GM12878 (cell line): ENCODE results near the gene CILP2. TPM values are rescaled to one million over a fixed set of nuclear protein-coding genes. Genes with fewer than 3 reads are reported as not detected.
A peak's percentile ranks its signal among the peaks of the same experiment; 100 is the strongest.

Experiments
- ATAC-seq: fragments of 200-7000 bp; cut with Tn5 transposase; 3 replicates; pipeline ENCODE4 v1.9.1; 2020; ENCODE audit warnings: mild to moderate bottlenecking, moderate library complexity
- BruUV-seq: library from RNA; stranded (reverse); fragments of 400-500 nt; replicated peaks from 2 replicates; lab custom pipeline; 2021; lab: Mats Ljungman, UMichigan
- CTCF ChIA-PET: fragments of 300-600 bp; sonication (Branson Sonifier 250); formaldehyde crosslinking; extraction: SDS; loops from one replicate; lab custom pipeline; 2021; ENCODE audit warnings: inconsistent platforms; lab: Yijun Ruan, JAX
- POLR2A ChIA-PET: fragments of 350-600 bp; formaldehyde crosslinking; extraction: SDS; loops from one replicate; lab custom pipeline; 2021; ENCODE audit warnings: inconsistent platforms; lab: Charles Lee
- RAD21 ChIA-PET: fragments of 300-600 bp; sonication (Branson Sonifier 250); formaldehyde crosslinking; loops from one replicate; lab custom pipeline; 2023; ENCODE audit warnings: antibody characterized with exemption; ENCODE audit not compliant: unreplicated experiment; lab: Charles Lee
- SMC1A ChIA-PET: fragments of 300-600 bp; sonication (Branson Sonifier 250); formaldehyde crosslinking; loops from one replicate; lab custom pipeline; 2023; ENCODE audit not compliant: unreplicated experiment, uncharacterized antibody; lab: Charles Lee
- DNase-seq: peaks from one replicate; pipeline ENCODE4 v3.0.0-alpha.2; 2011; ENCODE audit warnings: low read depth, low spot score
- FAIRE-seq: peaks from 3 replicates; lab custom pipeline; 2011; peaks lifted over from hg19 to GRCh38; lab: Jason Lieb, UNC
- H2AFZ ChIP-seq: 2 replicates; pipeline ENCODE4 v1.6.0; 2011; ENCODE audit warnings: low read depth, low read length, control low read depth; ENCODE audit not compliant: control insufficient read depth
- H3K27ac ChIP-seq: 2 replicates; pipeline ENCODE4 v1.5.1; 2011; ENCODE audit warnings: control low read depth; ENCODE audit not compliant: control insufficient read depth, insufficient read depth
- H3K27me3 ChIP-seq, 2 experiments: replicated peaks in 1 of 2; 2 replicates each; pipeline versions ENCODE4 v1.6.0 to v1.6.1; 2011; ENCODE audit warnings: low read length in 1 of 2; ENCODE audit not compliant: control insufficient read depth in 2 of 2, insufficient read depth in 2 of 2
- H3K36me3 ChIP-seq, 2 experiments: 2 replicates each; pipeline ENCODE4 v1.5.1; 2011; ENCODE audit warnings: low read length in 1 of 2; ENCODE audit not compliant: control insufficient read depth in 2 of 2, insufficient read depth in 2 of 2
- H3K4me1 ChIP-seq: 2 replicates; pipeline ENCODE4 v1.6.1; 2011; ENCODE audit warnings: mild to moderate bottlenecking, low read length, moderate library complexity, mixed read lengths; ENCODE audit not compliant: control insufficient read depth, insufficient read depth
- H3K4me2 ChIP-seq: 2 replicates; pipeline ENCODE4 v1.6.0; 2011; ENCODE audit warnings: control low read depth; ENCODE audit not compliant: control insufficient read depth, insufficient read depth
- H3K4me3 ChIP-seq: fragments of 200-600 bp; sonication (generic); 2 replicates; pipeline ENCODE4 v1.5.1; 2016
- H3K79me2 ChIP-seq: 2 replicates; pipeline ENCODE4 v1.6.0; 2011; ENCODE audit warnings: low read length; ENCODE audit not compliant: control insufficient read depth, insufficient read depth
- H3K9ac ChIP-seq: 2 replicates; pipeline ENCODE4 v1.8.0; 2011; ENCODE audit warnings: low read length, control low read depth, mixed read lengths; ENCODE audit not compliant: control insufficient read depth, insufficient read depth
- H3K9me3 ChIP-seq: replicated peaks from 3 replicates; pipeline ENCODE4 v1.5.1; 2011; ENCODE audit warnings: mild to moderate bottlenecking, low read length; ENCODE audit not compliant: control insufficient read depth, insufficient read depth
- H4K20me1 ChIP-seq: 2 replicates; pipeline ENCODE4 v1.6.0; 2011; ENCODE audit not compliant: control insufficient read depth, insufficient read depth
- ATF7 ChIP-seq: fragments of 450-650 bp; IDR thresholded peaks from 2 replicates; pipeline ENCODE4 v1.6.1; 2016; ENCODE audit warnings: low read depth, mild to moderate bottlenecking
- BCL11A ChIP-seq: IDR thresholded peaks from 2 replicates; pipeline ENCODE4 v1.6.1; 2011; ENCODE audit warnings: low read depth, low read length
- BHLHE40 ChIP-seq, 2 experiments: fragments of 450-650 bp in 1 of 2; IDR thresholded peaks; 2 replicates each; pipeline ENCODE4 v1.6.1; 2011 to 2017; ENCODE audit warnings: low read depth in 2 of 2, borderline replicate concordance in 1 of 2, improper control_type of control experiment in 1 of 2, low read length in 1 of 2, mild to moderate bottlenecking in 1 of 2
- CREB1 ChIP-seq: IDR thresholded peaks from 2 replicates; pipeline ENCODE4 v1.6.1; 2012; ENCODE audit warnings: low read depth, mild to moderate bottlenecking, inconsistent platforms
- CREM ChIP-seq: IDR thresholded peaks from 2 replicates; pipeline ENCODE4 v1.6.1; 2014; ENCODE audit warnings: antibody characterized with exemption, low read depth
- DPF2 ChIP-seq: fragments of 450-650 bp; IDR thresholded peaks from 2 replicates; pipeline ENCODE4 v1.6.1; 2017; ENCODE audit warnings: mild to moderate bottlenecking
- EED ChIP-seq: sonication (generic); IDR thresholded peaks from 2 replicates; pipeline ENCODE4 v1.6.1; 2016; ENCODE audit warnings: antibody characterized with exemption, low read depth
- IKZF1 ChIP-seq: fragments of 450-650 bp; conservative IDR thresholded peaks from 2 replicates; pipeline ENCODE4 v1.6.1; 2017; ENCODE audit warnings: antibody characterized with exemption, mild to moderate bottlenecking
- IKZF2 ChIP-seq, 2 experiments: fragments of 450-650 bp; IDR thresholded peaks; 2 replicates each; pipeline ENCODE4 v1.6.1; 2017; ENCODE audit warnings: mild to moderate bottlenecking in 2 of 2, moderate library complexity in 2 of 2
- JUNB ChIP-seq: IDR thresholded peaks from 2 replicates; pipeline ENCODE4 v1.6.1; 2016; ENCODE audit warnings: antibody characterized with exemption, mild to moderate bottlenecking
- MAX ChIP-seq: IDR thresholded peaks from 2 replicates; pipeline ENCODE4 v1.6.1; 2012; ENCODE audit warnings: low read depth, low read length, improper control_type of control experiment
- MTA2 ChIP-seq: fragments of 450-650 bp; IDR thresholded peaks from 2 replicates; pipeline ENCODE4 v1.6.1; 2016; ENCODE audit warnings: low read depth, mild to moderate bottlenecking, moderate library complexity
- NR2F1 ChIP-seq: fragments of 450-650 bp; conservative IDR thresholded peaks from 2 replicates; pipeline ENCODE4 v1.6.1; 2017; ENCODE audit warnings: mild to moderate bottlenecking
- PBX3 ChIP-seq: IDR thresholded peaks from 2 replicates; pipeline ENCODE4 v1.6.1; 2011; ENCODE audit warnings: mild to moderate bottlenecking, low read depth, low read length, moderate library complexity; ENCODE audit not compliant: insufficient replicate concordance
- RELA ChIP-seq: fragments of 450-650 bp; IDR thresholded peaks from 2 replicates; pipeline ENCODE4 v1.8.0; 2014; ENCODE audit warnings: borderline replicate concordance; ENCODE audit not compliant: partially characterized antibody
- SRF ChIP-seq, 2 experiments: IDR thresholded peaks; 2 replicates each; pipeline ENCODE4 v1.6.1; 2011; ENCODE audit warnings: low read depth in 2 of 2, low read length in 2 of 2, mild to moderate bottlenecking in 1 of 2, moderate library complexity in 1 of 2
- TCF12 ChIP-seq: IDR thresholded peaks from 2 replicates; pipeline ENCODE4 v1.6.1; 2011; ENCODE audit warnings: low read depth, mild to moderate bottlenecking, low read length
- YBX1 ChIP-seq: fragments of 450-650 bp; IDR thresholded peaks from 2 replicates; pipeline ENCODE4 v1.6.1; 2016; ENCODE audit warnings: antibody characterized with exemption
- ZBTB33 ChIP-seq: fragments of 450-650 bp; IDR thresholded peaks from 2 replicates; pipeline ENCODE4 v1.6.1; 2017; ENCODE audit warnings: mild to moderate bottlenecking
- ZNF384 ChIP-seq: IDR thresholded peaks from 2 replicates; pipeline ENCODE4 v1.6.1; 2012; ENCODE audit warnings: low read depth, mild to moderate bottlenecking, low read length, improper control_type of control experiment, borderline replicate concordance
- WGBS: methylation state at CpG from one replicate; pipeline ENCODE4 v1.1.6; 2016; ENCODE audit warnings: low lambda C conversion rate; ENCODE audit not compliant: insufficient replicate concordance, insufficient coverage; ENCODE audit errors: missing lambda C conversion rate; 5-methylcytosine and 5-hydroxymethylcytosine counted together
- in situ Hi-C: fragments of 300-500 bp; cut with MboI; formaldehyde crosslinking; loops from 9 replicates; pipeline ENCODE4 v1.14.3; 2018; ENCODE audit warnings: mixed read lengths
- intact Hi-C: fragments of 100-400 bp; cut with micrococcal nuclease; formaldehyde crosslinking; loops from one replicate; pipeline ENCODE4 v1.14.2; 2022; ENCODE audit not compliant: unreplicated experiment
- polyA plus RNA-seq, 11 experiments: library from polyadenylated mRNA; depleted of rRNA in 4 of 11; unstranded in 6 of 11; stranded (reverse) in 5 of 11; fragments of >200 nt; fragmentation: Nextera tagmentation in 4 of 11; fragmentation: Illumina TruSeq in 1 of 11; extraction: Ambion mirVana in 4 of 11; extraction: Trizol in 1 of 11; gene quantifications; 1 replicate in 1 of 11; 2 replicates in 10 of 11; pipeline versions ENCODE4 v1.2.1 to v1.2.3, GENCODE V29; 2011 to 2016; ENCODE audit warnings: inconsistent platforms in 2 of 11, missing spikeins in 2 of 11, low read depth in 1 of 11
- total RNA-seq, 4 experiments: library from RNA; depleted of rRNA in 3 of 4; stranded (reverse); fragments of >200 nt in 3 of 4; fragmentation: Illumina TruSeq in 1 of 4; extraction: Trizol in 1 of 4; gene quantifications; 2 replicates each; pipeline versions ENCODE4 v1.2.1 to v1.2.3, GENCODE V29; 2013 to 2021

The CILP2 gene
- total and polyA plus RNA-seq, 10 of the 15 experiments (the other 5 are each of a cell fraction or from before 2014, with no cell fraction given), result 0.05 to 0.08 (median 0.06) TPM; not detected in 6

- FAIRE-seq (peak; percentile 81), ATAC-seq (peak; percentile 94), DNase-seq (peak; percentile 84)
- Histone ChIP-seq H3K36me3 (peaks cover 0 to 8% of the 10 kb centered on the region in 2 experiments; a peak in 2 of 4 replicates), H3K4me1 (peaks cover 22% of the 10 kb centered on the region), H2AFZ (peak overlapping the region; percentile 86), H4K20me1 (no peaks in the 10 kb centered on the region), H3K9me3 (no peaks in the 10 kb centered on the region), H3K27ac (peak overlapping the region; percentile 86), H3K27me3 (no peaks in the 10 kb centered on the region), H3K4me2 (peak overlapping the region; percentile 50), H3K79me2 (no peaks in the 10 kb centered on the region; the same call in 1 of the 2 replicates), H3K9ac (peak overlapping the region; percentile 66), H3K4me3 (no peak overlapping the region)
- in situ Hi-C loops (no loop called here), intact Hi-C loops (no loop called here)
- ChIA-PET POLR2A (interaction anchor here (0.6 to 3.1 kb wide), 9 partner anchors 11 to 71 kb away, joined by 3 to 23 read pairs (median 5); partner anchors contain the start of gene GMIP), RAD21 (interaction anchor here (0.6 to 2.1 kb wide), 9 partner anchors 11 to 93 kb away, joined by 3 to 14 read pairs (median 3); no protein-coding TSS in a partner anchor), SMC1A (interaction anchor here (0.6 to 2.3 kb wide), 15 partner anchors 11 to 226 kb away, joined by 3 to 8 read pairs (median 4); no protein-coding TSS in a partner anchor), CTCF (interaction anchor here (0.7 to 4.0 kb wide), 6 partner anchors 11 to 192 kb away, joined by 3 to 13 read pairs (median 3); partner anchors contain the start of gene GMIP)
- BruUV-seq, result TSS peak; percentile 93
- WGBS, result 3% methylated on average over 13 of the region's 13 CpGs
- TF ChIP-seq BCL11A, result peak; percentile 60; the same call in 1 of the 2 replicates
- TF ChIP-seq BHLHE40 (IDR thresholded peaks at IDR 0.05; ENCODE audit: borderline replicate concordance in 1 of 2, low read depth in 2 of 2, low read length in 1 of 2), result 0 out of 4 replicates have a peak, but pooled peaks of 1 of the 2 experiments have one; percentile 12
- TF ChIP-seq CREB1, result peak; percentile 49; the same call in 1 of the 2 replicates
- no peak for TF ChIP-seq YBX1
- 0 out of 2 replicates have a peak, but pooled peaks have one; percentile 9 for TF ChIP-seq TCF12
- TF ChIP-seq SRF (IDR thresholded peaks at IDR 0.05; ENCODE audit: low read depth in 2 of 2, low read length in 2 of 2), result 0 out of 4 replicates have a peak, but pooled peaks of 1 of the 2 experiments have one; percentile 19
- peak; percentile 88 for TF ChIP-seq MTA2
- TF ChIP-seq CREM, result peak; percentile 48
- peak; percentile 36 for TF ChIP-seq RELA
- peak; percentile 75 for TF ChIP-seq ATF7
- TF ChIP-seq ZBTB33, result no peak
- peak; percentile 66 for TF ChIP-seq IKZF1
- 0 out of 2 replicates have a peak, but pooled peaks have one; percentile 16 for TF ChIP-seq MAX
- TF ChIP-seq ZNF384, result no peak
- peak; percentile 61; the same call in 1 of the 2 replicates for TF ChIP-seq JUNB
- TF ChIP-seq DPF2, result peak; percentile 57; the same call in 1 of the 2 replicates
- peak; percentile 74 for TF ChIP-seq NR2F1
- TF ChIP-seq PBX3, result peak; percentile 75
- peak; percentile 46 to 62; a peak in 1 of 4 replicates for TF ChIP-seq IKZF2 (IDR thresholded peaks at IDR 0.05)
- peak; percentile 71 for TF ChIP-seq EED
Observed at GRCh38 chr19:19591133-19591825, 53.2 kb downstream of the CILP2 start.
